HEK293T (cell line): Measurements from ENCODE around the gene JMJD1C.

Experiments
- CTCF ChIA-PET: fragments of 350-600 bp; formaldehyde crosslinking; extraction: SDS; loops from one replicate; lab custom pipeline; 2021; ENCODE audit warnings: antibody characterized with exemption, inconsistent platforms; lab: Yijun Ruan, JAX
- POLR2A ChIA-PET: fragments of 350-600 bp; formaldehyde crosslinking; extraction: SDS; loops from one replicate; lab custom pipeline; 2020; ENCODE audit warnings: antibody characterized with exemption, inconsistent platforms; lab: Yijun Ruan, JAX
- DNase-seq: peaks from one replicate; pipeline ENCODE4 v3.0.0; 2012; ENCODE audit warnings: mixed read lengths; ENCODE audit errors: extremely low spot score
- ARNT ChIP-seq: fragments of 450-650 bp; IDR thresholded peaks from 2 replicates; pipeline ENCODE4 v1.6.1; 2017; ENCODE audit warnings: mild to moderate bottlenecking
- BHLHE40 ChIP-seq: fragments of 450-650 bp; IDR thresholded peaks from 2 replicates; pipeline ENCODE4 v1.6.1; 2016; ENCODE audit warnings: mild to moderate bottlenecking, moderate library complexity, borderline replicate concordance
- CTBP1 ChIP-seq: fragments of 450-650 bp; IDR thresholded peaks from 2 replicates; pipeline ENCODE4 v1.6.1; 2016; ENCODE audit warnings: borderline replicate concordance
- ELF4 ChIP-seq: fragments of 450-650 bp; IDR thresholded peaks from 2 replicates; pipeline ENCODE4 v1.6.1; 2017; ENCODE audit warnings: antibody characterized with exemption
- FOXA1 ChIP-seq: fragments of 450-650 bp; IDR thresholded peaks from 2 replicates; pipeline ENCODE4 v1.6.1; 2016; ENCODE audit warnings: mild to moderate bottlenecking
- FOXK2 ChIP-seq: fragments of 450-650 bp; IDR thresholded peaks from 2 replicates; pipeline ENCODE4 v1.6.1; 2016; ENCODE audit warnings: mild to moderate bottlenecking
- FOXM1 ChIP-seq: fragments of 450-650 bp; IDR thresholded peaks from 2 replicates; pipeline ENCODE4 v1.6.1; 2017; ENCODE audit warnings: mild to moderate bottlenecking, borderline replicate concordance
- HDGF ChIP-seq: fragments of 450-650 bp; IDR thresholded peaks from 2 replicates; pipeline ENCODE4 v1.6.1; 2017; ENCODE audit warnings: antibody characterized with exemption, borderline replicate concordance
- L3MBTL2 ChIP-seq: fragments of 450-650 bp; conservative IDR thresholded peaks from 2 replicates; pipeline ENCODE4 v1.6.1; 2016; ENCODE audit warnings: mild to moderate bottlenecking
- LEF1 ChIP-seq: fragments of 450-650 bp; IDR thresholded peaks from 2 replicates; pipeline ENCODE4 v1.6.1; 2017; ENCODE audit warnings: mild to moderate bottlenecking, borderline replicate concordance
- NFRKB ChIP-seq: fragments of 450-650 bp; IDR thresholded peaks from 2 replicates; pipeline ENCODE4 v1.6.1; 2016; ENCODE audit warnings: mild to moderate bottlenecking, moderate library complexity
- PKNOX1 ChIP-seq: fragments of 450-650 bp; IDR thresholded peaks from 2 replicates; pipeline ENCODE4 v1.6.1; 2016
- SP1 ChIP-seq: fragments of 450-650 bp; IDR thresholded peaks from 2 replicates; pipeline ENCODE4 v1.6.1; 2017
- SUZ12 ChIP-seq: fragments of 450-650 bp; IDR thresholded peaks from 2 replicates; pipeline ENCODE4 v1.6.1; 2016; ENCODE audit warnings: mild to moderate bottlenecking
- TARDBP ChIP-seq: fragments of 450-650 bp; IDR thresholded peaks from 2 replicates; pipeline ENCODE4 v1.6.1; 2016
- ZNF384 ChIP-seq: fragments of 450-650 bp; IDR thresholded peaks from 2 replicates; pipeline ENCODE4 v1.6.1; 2016

The JMJD1C gene

GRCh38 chr10:63396133-63396761 is 69.5 kb downstream of the JMJD1C start:
- ChIA-PET POLR2A (no interaction called here), CTCF (no interaction called here)
- no peak for DNase-seq
- TF ChIP-seq FOXM1, result no peak
- no peak for TF ChIP-seq ELF4
- no peak for TF ChIP-seq FOXK2
- no peak for TF ChIP-seq BHLHE40
- no peak for TF ChIP-seq NFRKB
- no peak for TF ChIP-seq TARDBP
- no peak for TF ChIP-seq L3MBTL2
- no peak for TF ChIP-seq HDGF
- no peak for TF ChIP-seq FOXA1

- no peak for DNase-seq
- no peak for TF ChIP-seq ARNT
- ChIA-PET POLR2A (no interaction called here), CTCF (no interaction called here)
These were observed 72.7 kb downstream of the JMJD1C start for GRCh38 chr10:63393050-63393449.

- ChIA-PET CTCF (no interaction called here), POLR2A (no interaction called here)
- DNase-seq, result no peak
- TF ChIP-seq FOXK2, result no peak
- no peak for TF ChIP-seq ARNT
- no peak for TF ChIP-seq TARDBP
- no peak for TF ChIP-seq L3MBTL2
- TF ChIP-seq PKNOX1, result no peak
- no peak for TF ChIP-seq HDGF
- TF ChIP-seq SP1, result no peak
- no peak for TF ChIP-seq ZNF384
- no peak for TF ChIP-seq FOXM1
- TF ChIP-seq CTBP1, result no peak
- no peak for TF ChIP-seq BHLHE40
- no peak for TF ChIP-seq SUZ12
- no peak for TF ChIP-seq FOXA1
- TF ChIP-seq ELF4, result no peak
- TF ChIP-seq NFRKB, result no peak
- TF ChIP-seq LEF1, result no peak
These were observed 73.6 kb downstream of the JMJD1C start for GRCh38 chr10:63392224-63392623.

DNA sequence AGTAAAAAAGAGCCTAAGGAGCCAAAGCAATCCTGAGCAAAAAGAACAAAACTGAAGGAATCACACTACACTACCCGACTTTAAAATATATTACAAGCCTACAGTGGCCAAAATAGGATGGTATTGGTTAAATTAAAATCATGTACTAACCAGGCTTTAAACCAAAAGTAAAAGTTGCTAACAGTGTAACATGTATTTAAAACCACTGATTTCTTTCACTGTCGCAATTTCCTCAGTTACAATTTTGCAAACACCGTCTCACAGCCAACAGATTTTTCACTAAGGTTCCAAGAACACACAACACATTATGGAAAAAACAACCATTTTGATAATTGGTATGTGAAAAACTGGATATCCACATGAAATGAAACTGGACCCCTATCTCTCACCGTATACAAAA is 74.0 kb downstream of the JMJD1C start:
- ChIA-PET POLR2A (no interaction called here), CTCF (no interaction called here)
- no peak for DNase-seq
- no peak for TF ChIP-seq HDGF
- no peak for TF ChIP-seq FOXK2
- TF ChIP-seq NFRKB, result no peak
- no peak for TF ChIP-seq ZNF384
- TF ChIP-seq ELF4, result no peak
- no peak for TF ChIP-seq BHLHE40
- TF ChIP-seq FOXA1, result no peak
- no peak for TF ChIP-seq FOXM1
- no peak for TF ChIP-seq PKNOX1
- no peak for TF ChIP-seq CTBP1
- TF ChIP-seq SP1, result no peak
- TF ChIP-seq TARDBP, result no peak
- TF ChIP-seq LEF1, result no peak
- no peak for TF ChIP-seq L3MBTL2
- TF ChIP-seq SUZ12, result no peak
- no peak for TF ChIP-seq ARNT

GRCh38 chr10:63390521-63390920 is 75.3 kb downstream of the JMJD1C start:
- ChIA-PET CTCF (no interaction called here), POLR2A (no interaction called here)

DNA sequence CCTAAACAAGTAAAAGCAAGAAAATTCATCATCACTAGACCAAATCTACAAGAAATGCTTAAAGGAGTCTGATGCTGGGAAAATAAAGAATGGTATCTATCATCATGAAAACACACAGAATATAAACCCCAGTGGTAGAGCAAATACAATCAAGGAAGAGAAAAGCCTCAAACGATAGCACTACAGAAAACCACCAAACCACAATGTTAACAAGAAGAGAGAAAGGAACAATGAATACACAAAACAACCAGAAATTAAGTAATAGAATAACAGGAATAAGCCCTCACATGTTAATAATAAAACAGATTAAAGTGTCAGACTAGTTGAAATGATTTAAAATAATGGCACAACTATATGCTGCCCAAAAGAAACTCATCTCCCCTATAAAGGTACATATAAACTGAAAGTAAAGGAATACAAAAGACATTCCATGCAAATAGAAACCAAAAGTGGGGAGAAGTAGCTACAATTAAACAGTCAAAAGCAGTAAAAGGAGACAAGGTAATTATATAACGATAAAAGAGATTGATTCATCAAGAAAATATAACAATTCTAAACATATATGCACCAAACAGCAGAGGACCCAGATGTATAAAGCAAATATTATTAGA is 77.3 kb downstream of the JMJD1C start:
- CTCF ChIA-PET, result no interaction called here
- POLR2A ChIA-PET, result no interaction called here
- no peak for DNase-seq
- no peak for TF ChIP-seq HDGF
- TF ChIP-seq FOXM1, result no peak
- TF ChIP-seq FOXA1, result no peak
- TF ChIP-seq ARNT, result no peak
- TF ChIP-seq CTBP1, result no peak

More at GRCh38 chr10:63390521-63390920, 75.3 kb downstream of the JMJD1C start:
- TF ChIP-seq BHLHE40 (no peak), FOXA1 (no peak), CTBP1 (no peak), SUZ12 (no peak), NFRKB (no peak)
- DNase-seq, result no peak

DNA sequence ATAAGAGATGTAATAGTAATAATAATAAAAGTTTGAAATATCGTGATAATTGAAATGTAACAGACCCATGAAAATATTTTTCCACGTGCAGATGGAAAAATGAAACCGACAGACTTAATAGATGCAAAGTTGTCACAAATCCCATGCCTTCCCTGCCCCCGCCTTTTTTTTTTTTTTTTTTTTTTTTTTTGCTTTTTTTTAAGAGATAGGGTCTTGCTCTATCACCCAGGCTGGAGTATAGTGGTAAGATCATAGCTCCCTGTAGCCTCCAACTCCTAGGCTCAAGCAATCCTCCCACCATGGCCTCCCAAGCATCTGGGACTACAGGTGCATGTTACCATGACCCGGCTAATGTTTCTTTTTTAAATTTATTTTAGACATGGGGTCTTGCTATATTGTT is 80.5 kb downstream of the JMJD1C start:
- ChIA-PET POLR2A (no interaction called here), CTCF (no interaction called here)
- no peak for DNase-seq
- TF ChIP-seq NFRKB, result no peak
- no peak for TF ChIP-seq HDGF
- TF ChIP-seq CTBP1, result no peak
- TF ChIP-seq FOXM1, result no peak
- no peak for TF ChIP-seq LEF1
- TF ChIP-seq PKNOX1, result no peak
- no peak for TF ChIP-seq L3MBTL2
